GM23338 (cell line): ENCODE measurements around the gene EPHB1.

Source experiments
- CREB1 ChIP-seq: fragments of 250-450 bp; sonication (Bioruptor Pico); IDR thresholded peaks from 2 replicates; pipeline ENCODE4 v1.5.0; 2020; ENCODE audit warnings: low read depth, mild to moderate bottlenecking, moderate library complexity
- ETS1 ChIP-seq: IDR thresholded peaks from 2 replicates; pipeline ENCODE4 v1.6.1; 2016; ENCODE audit warnings: antibody characterized with exemption
- EZH2 ChIP-seq: fragments of 200-600 bp; sonication (generic); IDR thresholded peaks from one replicate; pipeline ENCODE4 v1.8.0; 2017; ENCODE audit warnings: antibody characterized with exemption, mild to moderate bottlenecking, low read depth; ENCODE audit not compliant: unreplicated experiment
- EZH2phosphoT487 ChIP-seq: fragments of 200-600 bp; sonication (generic); IDR thresholded peaks from one replicate; pipeline ENCODE4 v1.8.1; 2018; ENCODE audit warnings: antibody characterized with exemption; ENCODE audit not compliant: unreplicated experiment
- JUNB ChIP-seq: IDR thresholded peaks from one replicate; pipeline ENCODE4 v1.6.1; 2016; ENCODE audit warnings: antibody characterized with exemption; ENCODE audit not compliant: unreplicated experiment
- POLR2AphosphoS5 ChIP-seq: IDR thresholded peaks from 2 replicates; pipeline ENCODE4 v1.6.1; 2016; ENCODE audit warnings: antibody characterized with exemption, low read depth
- REST ChIP-seq: IDR thresholded peaks from one replicate; pipeline ENCODE4 v1.6.1; 2018; ENCODE audit warnings: antibody characterized with exemption; ENCODE audit not compliant: unreplicated experiment
- STAT1 ChIP-seq: IDR thresholded peaks from one replicate; pipeline ENCODE4 v1.6.1; 2016; ENCODE audit warnings: antibody characterized with exemption; ENCODE audit not compliant: unreplicated experiment
- ZNF331 ChIP-seq: fragments of 250-450 bp; sonication (Bioruptor Pico); IDR thresholded peaks from 2 replicates; pipeline ENCODE4 v1.5.0; 2020; ENCODE audit warnings: low read depth, mild to moderate bottlenecking, moderate library complexity
- ZNF462 ChIP-seq: fragments of 250-450 bp; sonication (Bioruptor Pico); IDR thresholded peaks from 2 replicates; pipeline ENCODE4 v1.5.0; 2020; ENCODE audit warnings: mild to moderate bottlenecking, moderate library complexity
- TF ChIP-seq, protein P1 (sequence below), 2 experiments: fragments of 200-600 bp in 1 of 2; sonication (generic) in 1 of 2; conservative IDR thresholded peaks; 2 replicates each; pipeline versions ENCODE4 v1.5.1 to v1.6.1; 2016 to 2017; ENCODE audit warnings: antibody characterized with exemption in 2 of 2, low read depth in 2 of 2, mild to moderate bottlenecking in 2 of 2, moderate library complexity in 1 of 2

DNA sequence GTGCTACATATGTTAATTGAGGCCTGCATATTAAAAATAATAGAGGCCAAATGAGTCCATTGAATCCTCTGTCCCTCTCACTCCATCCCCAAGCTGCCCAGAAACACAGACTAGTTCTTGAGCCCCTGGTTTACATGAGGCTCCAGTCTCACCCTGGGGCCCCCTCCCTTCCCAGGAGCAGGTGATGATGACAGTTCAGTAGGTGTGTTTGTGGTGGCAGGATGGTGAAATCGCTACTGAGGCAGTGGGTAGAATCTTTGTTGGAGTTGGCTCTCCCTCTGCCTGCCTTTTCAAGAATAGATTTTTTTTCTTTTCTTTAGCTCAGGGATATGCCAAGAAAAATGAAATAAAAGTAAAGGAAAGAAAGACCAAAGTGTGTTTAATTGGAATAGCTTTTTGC lies 288.7 kb downstream of the EPHB1 start:
- TF ChIP-seq, protein P1, sequence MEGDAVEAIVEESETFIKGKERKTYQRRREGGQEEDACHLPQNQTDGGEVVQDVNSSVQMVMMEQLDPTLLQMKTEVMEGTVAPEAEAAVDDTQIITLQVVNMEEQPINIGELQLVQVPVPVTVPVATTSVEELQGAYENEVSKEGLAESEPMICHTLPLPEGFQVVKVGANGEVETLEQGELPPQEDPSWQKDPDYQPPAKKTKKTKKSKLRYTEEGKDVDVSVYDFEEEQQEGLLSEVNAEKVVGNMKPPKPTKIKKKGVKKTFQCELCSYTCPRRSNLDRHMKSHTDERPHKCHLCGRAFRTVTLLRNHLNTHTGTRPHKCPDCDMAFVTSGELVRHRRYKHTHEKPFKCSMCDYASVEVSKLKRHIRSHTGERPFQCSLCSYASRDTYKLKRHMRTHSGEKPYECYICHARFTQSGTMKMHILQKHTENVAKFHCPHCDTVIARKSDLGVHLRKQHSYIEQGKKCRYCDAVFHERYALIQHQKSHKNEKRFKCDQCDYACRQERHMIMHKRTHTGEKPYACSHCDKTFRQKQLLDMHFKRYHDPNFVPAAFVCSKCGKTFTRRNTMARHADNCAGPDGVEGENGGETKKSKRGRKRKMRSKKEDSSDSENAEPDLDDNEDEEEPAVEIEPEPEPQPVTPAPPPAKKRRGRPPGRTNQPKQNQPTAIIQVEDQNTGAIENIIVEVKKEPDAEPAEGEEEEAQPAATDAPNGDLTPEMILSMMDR (conservative IDR thresholded peaks at IDR 0.05; ENCODE audit: low read depth in 2 of 2), result no peak
- no peak for TF ChIP-seq POLR2AphosphoS5
- TF ChIP-seq EZH2phosphoT487, result no peak
- no peak for TF ChIP-seq STAT1
- TF ChIP-seq EZH2, result no peak
- no peak for TF ChIP-seq JUNB
- no peak for TF ChIP-seq CREB1 (CRISPR knock-in tag)
- no peak for TF ChIP-seq REST
- TF ChIP-seq ETS1, result no peak
- TF ChIP-seq ZNF331, result no peak
- TF ChIP-seq ZNF462 (CRISPR knock-in tag), result no peak
